H1 (cell line): ENCODE data around the gene HLA-A. TPM values are rescaled to one million over a fixed set of nuclear protein-coding genes. Genes with fewer than 3 reads are reported as not detected.

Experiments used
- CTCF ChIA-PET: fragments of 300-600 bp; sonication (Branson Sonifier 250); formaldehyde crosslinking; loops from one replicate; lab custom pipeline; 2021; ENCODE audit not compliant: partially characterized antibody; lab: Charles Lee
- POLR2A ChIA-PET: fragments of 300-600 bp; sonication (Branson Sonifier 250); formaldehyde crosslinking; loops from one replicate; lab custom pipeline; 2021; ENCODE audit warnings: inconsistent platforms; ENCODE audit not compliant: partially characterized antibody; lab: Charles Lee
- DNase-seq, 2 experiments: peaks; one replicate each; pipeline versions ENCODE4 v3.0.0 to v3.0.0-alpha.2; 2010 to 2022; ENCODE audit warnings: low spot score in 2 of 2, low read depth in 1 of 2, mixed read lengths in 1 of 2
- FAIRE-seq: peaks from 2 replicates; lab custom pipeline; 2011; peaks lifted over from hg19 to GRCh38; lab: Jason Lieb, UNC
- H2AFZ ChIP-seq: 2 replicates; pipeline ENCODE4 v1.8.1; 2012; ENCODE audit warnings: low read length, inconsistent platforms
- H2AK5ac ChIP-seq: 2 replicates; pipeline ENCODE4 v1.6.1; 2013; ENCODE audit warnings: low read depth, low read length
- H2BK120ac ChIP-seq: replicated peaks from 2 replicates; pipeline ENCODE3; 2013; ENCODE audit warnings: low read depth, low read length, inconsistent platforms
- H2BK12ac ChIP-seq: 2 replicates; pipeline ENCODE4 v1.6.1; 2013; ENCODE audit warnings: low read depth, low read length
- H2BK15ac ChIP-seq: 2 replicates; pipeline ENCODE4 v1.6.1; 2013; ENCODE audit warnings: low read length
- H2BK20ac ChIP-seq: 2 replicates; pipeline ENCODE4 v1.6.1; 2013; ENCODE audit warnings: low read length
- H2BK5ac ChIP-seq: 2 replicates; pipeline ENCODE4 v1.6.1; 2013; ENCODE audit warnings: low read depth, low read length
- H3K14ac ChIP-seq: 2 replicates; pipeline ENCODE4 v1.6.1; 2013; ENCODE audit warnings: inconsistent platforms; ENCODE audit not compliant: insufficient read length
- H3K18ac ChIP-seq: 2 replicates; pipeline ENCODE4 v1.6.1; 2013; ENCODE audit warnings: low read length; ENCODE audit errors: extremely low read depth
- H3K23ac ChIP-seq: 2 replicates; pipeline ENCODE4 v1.6.1; 2013; ENCODE audit warnings: inconsistent platforms; ENCODE audit not compliant: insufficient read length
- H3K23me2 ChIP-seq: 2 replicates; pipeline ENCODE4 v1.6.1; 2013; ENCODE audit warnings: low read depth, low read length
- H3K27ac ChIP-seq: 2 replicates; pipeline ENCODE4 v1.6.1; 2011; ENCODE audit warnings: low read depth, low read length, inconsistent platforms
- H3K27me3 ChIP-seq, 4 experiments: replicated peaks in 1 of 4; 1 replicate in 1 of 4; 2 replicates in 3 of 4; pipeline versions ENCODE4 v1.6.1 to v1.8.1; 2011 to 2013; ENCODE audit warnings: low read length in 3 of 4, mild to moderate bottlenecking in 3 of 4, inconsistent platforms in 2 of 4, mixed read lengths in 2 of 4, moderate library complexity in 1 of 4; ENCODE audit not compliant: control insufficient read depth in 3 of 4, insufficient read depth in 3 of 4; ENCODE audit errors: extremely low read depth in 1 of 4
- H3K36me3 ChIP-seq, 4 experiments: 2 replicates each; pipeline versions ENCODE4 v1.6.1 to v1.8.1; 2011 to 2013; ENCODE audit warnings: mild to moderate bottlenecking in 4 of 4, low read length in 3 of 4, moderate library complexity in 2 of 4, control low read depth in 1 of 4, inconsistent platforms in 1 of 4; ENCODE audit not compliant: insufficient read depth in 4 of 4, control insufficient read depth in 2 of 4
- H3K4ac ChIP-seq: replicated peaks from 2 replicates; pipeline ENCODE3; 2013; ENCODE audit warnings: low read length, low read depth, mixed read lengths, inconsistent platforms; ENCODE audit not compliant: insufficient read length
- H3K4me1 ChIP-seq, 4 experiments: replicated peaks in 1 of 4; 1 replicate in 1 of 4; 2 replicates in 3 of 4; pipeline versions ENCODE4 v1.6.1 to v1.8.1; 2011 to 2013; ENCODE audit warnings: low read length in 3 of 4, inconsistent platforms in 2 of 4, mixed read lengths in 1 of 4; ENCODE audit not compliant: insufficient read depth in 4 of 4, control insufficient read depth in 3 of 4
- H3K4me2 ChIP-seq, 2 experiments: 2 replicates each; pipeline versions ENCODE4 v1.6.1 to v1.8.1; 2011 to 2013; ENCODE audit warnings: low read depth in 2 of 2, low read length in 2 of 2, control low read depth in 1 of 2, inconsistent platforms in 1 of 2, mild to moderate bottlenecking in 1 of 2; ENCODE audit not compliant: insufficient read depth in 1 of 2
- H3K4me3 ChIP-seq, 4 experiments: fragments of 200-600, 300-600 bp in 1 of 4; sonication (generic), shearing (Covaris generic), sonication (Bioruptor Twin) in 1 of 4; 2 replicates each; pipeline versions ENCODE4 v1.5.1 to v1.8.1; 2011 to 2016; ENCODE audit warnings: low read length in 4 of 4, low read depth in 3 of 4, control low read depth in 2 of 4, inconsistent platforms in 2 of 4, mild to moderate bottlenecking in 2 of 4, mixed read lengths in 1 of 4, moderate library complexity in 1 of 4; ENCODE audit not compliant: insufficient read depth in 2 of 4; ENCODE audit errors: extremely low read depth in 1 of 4
- H3K56ac ChIP-seq: replicated peaks from 2 replicates; pipeline ENCODE3; 2013; ENCODE audit warnings: low read depth, mild to moderate bottlenecking, mixed read lengths, low read length, inconsistent platforms; ENCODE audit not compliant: insufficient read length
- H3K79me1 ChIP-seq: 2 replicates; pipeline ENCODE4 v1.6.1; 2013; ENCODE audit warnings: low read depth, low read length, control low read depth
- H3K79me2 ChIP-seq, 2 experiments: 2 replicates each; pipeline versions ENCODE4 v1.6.1 to v1.8.1; 2012 to 2013; ENCODE audit warnings: low read length in 2 of 2, mild to moderate bottlenecking in 2 of 2, inconsistent platforms in 1 of 2; ENCODE audit not compliant: insufficient read depth in 2 of 2, control insufficient read depth in 1 of 2
- H3K9ac ChIP-seq, 4 experiments: replicated peaks in 1 of 4; 1 replicate in 1 of 4; 2 replicates in 3 of 4; pipeline versions ENCODE4 v1.6.1 to v1.8.1; 2011 to 2013; ENCODE audit warnings: low read depth in 3 of 4, low read length in 3 of 4, control low read depth in 2 of 4, mild to moderate bottlenecking in 2 of 4, moderate library complexity in 2 of 4, inconsistent platforms in 1 of 4; ENCODE audit errors: extremely low read depth in 1 of 4
- H3K9me3 ChIP-seq, 2 experiments: 2 replicates each; pipeline versions ENCODE4 v1.6.1 to v1.8.1; 2012 to 2013; ENCODE audit warnings: mild to moderate bottlenecking in 2 of 2, moderate library complexity in 2 of 2, control low read depth in 1 of 2, inconsistent platforms in 1 of 2, low read depth in 1 of 2, low read length in 1 of 2, mixed read lengths in 1 of 2; ENCODE audit not compliant: insufficient read depth in 2 of 2
- H4K20me1 ChIP-seq, 2 experiments: replicated peaks in 1 of 2; 2 replicates each; pipeline versions ENCODE3 to v1.8.1; 2011 to 2013; ENCODE audit warnings: inconsistent platforms in 2 of 2, low read length in 2 of 2, mild to moderate bottlenecking in 1 of 2; ENCODE audit not compliant: insufficient read depth in 2 of 2, control insufficient read depth in 1 of 2
- H4K5ac ChIP-seq: 2 replicates; pipeline ENCODE4 v1.6.1; 2013; ENCODE audit warnings: low read length, low read depth, mixed read lengths, inconsistent platforms; ENCODE audit not compliant: insufficient read length
- H4K8ac ChIP-seq: 2 replicates; pipeline ENCODE4 v1.8.0; 2013; ENCODE audit warnings: mild to moderate bottlenecking, moderate library complexity, low read length, inconsistent platforms; ENCODE audit not compliant: insufficient read depth; ENCODE audit errors: extremely low read depth
- H4K91ac ChIP-seq: replicated peaks from 2 replicates; pipeline ENCODE3; 2013; ENCODE audit warnings: low read length, mixed read lengths, inconsistent platforms; ENCODE audit not compliant: insufficient read length
- CTBP2 ChIP-seq: IDR thresholded peaks from 2 replicates; pipeline ENCODE4 v1.7.0; 2011; ENCODE audit warnings: borderline replicate concordance, mild to moderate bottlenecking, moderate library complexity, mixed read lengths, low read length; ENCODE audit not compliant: insufficient read depth, insufficient read length
- EGR1 ChIP-seq: IDR thresholded peaks from 2 replicates; pipeline ENCODE4 v1.6.1; 2011; ENCODE audit warnings: low read depth, low read length, borderline replicate concordance
- GABPA ChIP-seq: IDR thresholded peaks from 2 replicates; pipeline ENCODE4 v1.6.1; 2011; ENCODE audit warnings: mild to moderate bottlenecking, low read length, moderate library complexity, borderline replicate concordance; ENCODE audit not compliant: insufficient read depth
- HDAC2 ChIP-seq, 2 experiments: fragments of 300-600 bp in 1 of 2; sonication (generic) in 1 of 2; IDR thresholded peaks; 2 replicates each; pipeline ENCODE4 v1.6.1; 2011 to 2012; ENCODE audit warnings: low read depth in 2 of 2, low read length in 2 of 2, mild to moderate bottlenecking in 2 of 2, moderate library complexity in 2 of 2, borderline replicate concordance in 1 of 2, inconsistent platforms in 1 of 2
- KDM1A ChIP-seq: fragments of 200-600, 300-600 bp; sonication (generic); IDR thresholded peaks from 2 replicates; pipeline ENCODE4 v1.7.1; 2016; ENCODE audit warnings: mild to moderate bottlenecking, low read length, borderline replicate concordance
- MAFK ChIP-seq: IDR thresholded peaks from 2 replicates; pipeline ENCODE4 v1.6.1; 2012; ENCODE audit warnings: low read depth, mild to moderate bottlenecking, improper control_type of control experiment, low read length
- MAX ChIP-seq: IDR thresholded peaks from 2 replicates; pipeline ENCODE4 v1.6.1; 2012; ENCODE audit warnings: inconsistent platforms
- PHF8 ChIP-seq: fragments of 200-600 bp; sonication (generic); conservative IDR thresholded peaks from 2 replicates; pipeline ENCODE4 v1.7.1; 2012; ENCODE audit warnings: low read depth, mild to moderate bottlenecking, inconsistent platforms, low read length, moderate library complexity
- POU5F1 ChIP-seq: IDR thresholded peaks from 2 replicates; pipeline ENCODE4 v1.6.1; 2011; ENCODE audit warnings: low read depth, mild to moderate bottlenecking, low read length, moderate library complexity
- SIX5 ChIP-seq: IDR thresholded peaks from 2 replicates; pipeline ENCODE4 v1.6.1; 2011; ENCODE audit warnings: mild to moderate bottlenecking, low read depth, low read length
- SP4 ChIP-seq: IDR thresholded peaks from 2 replicates; pipeline ENCODE4 v1.6.1; 2012; ENCODE audit warnings: low read length, inconsistent platforms
- TBP ChIP-seq: IDR thresholded peaks from 2 replicates; pipeline ENCODE4 v1.6.1; 2011; ENCODE audit warnings: low read depth, low read length, improper control_type of control experiment
- TEAD4 ChIP-seq: IDR thresholded peaks from 2 replicates; pipeline ENCODE4 v1.6.1; 2012; ENCODE audit warnings: low read depth, low read length, inconsistent platforms, mixed read lengths
- WGBS, 2 experiments: shearing (Covaris generic) in 1 of 2; methylation state at CpG; one replicate each; pipeline versions ENCODE4 v1.1.6 to v1.1.7; 2013 to 2015; ENCODE audit warnings: low lambda C conversion rate in 2 of 2, mixed read lengths in 2 of 2, inconsistent platforms in 1 of 2, low coverage in 1 of 2, missing lambda C conversion rate in 1 of 2; ENCODE audit not compliant: insufficient replicate concordance in 2 of 2, insufficient coverage in 1 of 2, insufficient read length in 1 of 2; ENCODE audit errors: extremely low coverage in 1 of 2, missing lambda C conversion rate in 1 of 2; 5-methylcytosine and 5-hydroxymethylcytosine counted together
- polyA plus RNA-seq, 7 experiments: library from polyadenylated mRNA; depleted of rRNA in 3 of 7; stranded (reverse) in 5 of 7; unstranded in 2 of 7; fragments of >200 nt in 5 of 7; fragments of 200-250 nt in 2 of 7; gene quantifications; 1 replicate in 5 of 7; 2 replicates in 1 of 7; 4 replicates in 1 of 7; pipeline versions ENCODE4 v1.2.1 to v1.2.3, GENCODE V29; 2011 to 2013; ENCODE audit warnings: missing spikeins in 2 of 7, mixed read lengths in 2 of 7
- total RNA-seq: library from RNA; stranded (reverse); fragmentation: NEBNext Ultra II Directional; extraction: Animal tissue kit (Norgen Biotek cat#: 25700); gene quantifications from 2 replicates; pipeline ENCODE4 v1.2.1, GENCODE V29; 2021

Gene HLA-A
- total and polyA plus RNA-seq, 2 of the 8 experiments (the other 6 are each of a cell fraction or from before 2014, with no cell fraction given) = 221 to 474 TPM

DNA sequence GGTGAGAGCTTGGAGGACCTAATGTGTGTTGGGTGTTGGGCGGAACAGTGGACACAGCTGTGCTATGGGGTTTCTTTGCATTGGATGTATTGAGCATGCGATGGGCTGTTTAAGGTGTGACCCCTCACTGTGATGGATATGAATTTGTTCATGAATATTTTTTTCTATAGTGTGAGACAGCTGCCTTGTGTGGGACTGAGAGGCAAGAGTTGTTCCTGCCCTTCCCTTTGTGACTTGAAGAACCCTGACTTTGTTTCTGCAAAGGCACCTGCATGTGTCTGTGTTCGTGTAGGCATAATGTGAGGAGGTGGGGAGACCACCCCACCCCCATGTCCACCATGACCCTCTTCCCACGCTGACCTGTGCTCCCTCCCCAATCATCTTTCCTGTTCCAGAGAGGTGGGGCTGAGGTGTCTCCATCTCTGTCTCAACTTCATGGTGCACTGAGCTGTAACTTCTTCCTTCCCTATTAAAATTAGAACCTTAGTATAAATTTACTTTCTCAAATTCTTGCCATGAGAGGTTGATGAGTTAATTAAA is 3.0 kb downstream of the HLA-A start:
- no peaks in the 10 kb centered on the region for H3K27me3 ChIP-seq
- H3K23me2 ChIP-seq = peaks cover 4% of the 10 kb centered on the region; the same call in 1 of the 2 replicates
- H4K20me1 ChIP-seq = peaks cover 0 to 4% of the 10 kb centered on the region in 2 experiments
- no peak overlapping the region for H2BK20ac ChIP-seq
- no peak overlapping the region for H2BK120ac ChIP-seq
- H2AFZ ChIP-seq = no peak overlapping the region
- no peak for FAIRE-seq
- no peak overlapping the region for H3K56ac ChIP-seq
- no peak overlapping the region for H4K5ac ChIP-seq
- H3K9ac ChIP-seq = no peak overlapping the region
- peaks cover 0 to 3% (median under 1%) of the 10 kb centered on the region in 4 experiments; a peak in 3 of 7 replicates for H3K4me1 ChIP-seq
- no peak overlapping the region for H2AK5ac ChIP-seq
- H2BK5ac ChIP-seq = no peak overlapping the region
- H3K9me3 ChIP-seq = no peaks in the 10 kb centered on the region
- H3K4me2 ChIP-seq = no peak overlapping the region
- no peak overlapping the region for H3K23ac ChIP-seq
- H4K91ac ChIP-seq = no peak overlapping the region
- WGBS, 2 experiments = 90% methylated on average over 4 of the region's 4 CpGs; no CpG with 5 or more reads in 1 of the 2 experiments
- H3K18ac ChIP-seq = no peak overlapping the region
- no peak overlapping the region for H2BK12ac ChIP-seq
- H3K79me1 ChIP-seq = no peaks in the 10 kb centered on the region
- no peak overlapping the region for H4K8ac ChIP-seq
- H2BK15ac ChIP-seq = no peak overlapping the region
- H3K27ac ChIP-seq = no peak overlapping the region
- H3K14ac ChIP-seq = no peak overlapping the region
- peaks cover 0 to 5% of the 10 kb centered on the region in 2 experiments; a peak in 1 of 4 replicates for H3K79me2 ChIP-seq
- H3K4me3 ChIP-seq = no peak overlapping the region
- peaks cover 2 to 21% (median 11%) of the 10 kb centered on the region in 4 experiments; a peak in 5 of 8 replicates for H3K36me3 ChIP-seq
- ChIA-PET CTCF (no interaction called here), POLR2A (interaction anchor here (0.9 kb wide), 1 partner anchor 18 kb away, joined by 3 read pairs; no protein-coding TSS in a partner anchor)
- H3K4ac ChIP-seq = no peak overlapping the region
- DNase-seq = no peak
- TF ChIP-seq MAFK = no peak
- no peak for TF ChIP-seq SIX5
- no peak for TF ChIP-seq CTBP2
- TF ChIP-seq SP4 = no peak
- TF ChIP-seq POU5F1 = no peak
- TF ChIP-seq KDM1A = no peak
- TF ChIP-seq EGR1 = no peak
- no peak for TF ChIP-seq TEAD4
- no peak for TF ChIP-seq GABPA
- TF ChIP-seq HDAC2 (IDR thresholded peaks at IDR 0.05; ENCODE audit: borderline replicate concordance in 1 of 2, low read depth in 2 of 2, low read length in 2 of 2) = no peak
- TF ChIP-seq PHF8 = no peak
- TF ChIP-seq TBP = no peak
- TF ChIP-seq MAX = no peak
